ENCODE data around the gene CHST9. TPM values are rescaled to one million over a fixed set of nuclear protein-coding genes. Genes with fewer than 3 reads are reported as not detected.

Gene CHST9
- total and polyA plus RNA-seq, 2 of the 13 experiments (the other 11 are each of a cell fraction or from before 2014, with no cell fraction given), result 3.2 to 9.6 TPM

- TF ChIP-seq NCOR1 (IDR thresholded peaks at IDR 0.05; ENCODE audit: borderline replicate concordance, low read length) (peak; percentile 77; the same call in 1 of the 2 replicates), SOX13 (IDR thresholded peaks at IDR 0.05) (no peak), SOX13 (CRISPR knock-in tag; conservative IDR thresholded peaks at IDR 0.05 in 1 of 2, IDR thresholded peaks at IDR 0.05 in 1 of 2) (peak in 1 of 2 experiments; percentile 75; a peak in 2 of 4 replicates), TARDBP (CRISPR knock-in tag; IDR thresholded peaks at IDR 0.05) (0 out of 2 replicates have a peak, but pooled peaks have one; percentile 41), SP4 (CRISPR knock-in tag; IDR thresholded peaks at IDR 0.05) (no peak), RARA (CRISPR knock-in tag; IDR thresholded peaks at IDR 0.05) (0 out of 2 replicates have a peak, but pooled peaks have one; percentile 14), MYNN (CRISPR knock-in tag; IDR thresholded peaks at IDR 0.05; ENCODE audit: low read depth) (no peak), HDAC2 (CRISPR knock-in tag; IDR thresholded peaks at IDR 0.05) (peak; percentile 33; the same call in 1 of the 2 replicates), NCOA2 (CRISPR knock-in tag; IDR thresholded peaks at IDR 0.05) (peak; percentile 86), EHMT2 (IDR thresholded peaks at IDR 0.05; ENCODE audit: borderline replicate concordance, low read depth, low read length) (0 out of 2 replicates have a peak, but pooled peaks have one; percentile 66), U2AF2 (IDR thresholded peaks at IDR 0.05; ENCODE audit: low read depth, low read length) (no peak), ATF7-NPFF (CRISPR knock-in tag; IDR thresholded peaks at IDR 0.05; ENCODE audit: low read depth) (no peak), ISL2 (CRISPR knock-in tag; IDR thresholded peaks at IDR 0.05) (peak; percentile 70; the same call in 1 of the 2 replicates), BCL6 (CRISPR knock-in tag; IDR thresholded peaks at IDR 0.05) (peak; percentile 71), EP300 (IDR thresholded peaks at IDR 0.05; ENCODE audit: low read depth in 2 of 2, low read length in 2 of 2) (peak; percentile 58 to 65; a peak in 2 of 4 replicates), EP300 (CRISPR knock-in tag; IDR thresholded peaks at IDR 0.05; ENCODE audit: borderline replicate concordance) (peak; percentile 37; the same call in 1 of the 2 replicates), ZNF331 (CRISPR knock-in tag; IDR thresholded peaks at IDR 0.05) (0 out of 2 replicates have a peak, but pooled peaks have one; percentile 20), ATF4 (CRISPR knock-in tag; IDR thresholded peaks at IDR 0.05) (peak in 1 of 2 experiments; percentile 74; a peak in 2 of 4 replicates)
- TF ChIP-seq, protein P1, sequence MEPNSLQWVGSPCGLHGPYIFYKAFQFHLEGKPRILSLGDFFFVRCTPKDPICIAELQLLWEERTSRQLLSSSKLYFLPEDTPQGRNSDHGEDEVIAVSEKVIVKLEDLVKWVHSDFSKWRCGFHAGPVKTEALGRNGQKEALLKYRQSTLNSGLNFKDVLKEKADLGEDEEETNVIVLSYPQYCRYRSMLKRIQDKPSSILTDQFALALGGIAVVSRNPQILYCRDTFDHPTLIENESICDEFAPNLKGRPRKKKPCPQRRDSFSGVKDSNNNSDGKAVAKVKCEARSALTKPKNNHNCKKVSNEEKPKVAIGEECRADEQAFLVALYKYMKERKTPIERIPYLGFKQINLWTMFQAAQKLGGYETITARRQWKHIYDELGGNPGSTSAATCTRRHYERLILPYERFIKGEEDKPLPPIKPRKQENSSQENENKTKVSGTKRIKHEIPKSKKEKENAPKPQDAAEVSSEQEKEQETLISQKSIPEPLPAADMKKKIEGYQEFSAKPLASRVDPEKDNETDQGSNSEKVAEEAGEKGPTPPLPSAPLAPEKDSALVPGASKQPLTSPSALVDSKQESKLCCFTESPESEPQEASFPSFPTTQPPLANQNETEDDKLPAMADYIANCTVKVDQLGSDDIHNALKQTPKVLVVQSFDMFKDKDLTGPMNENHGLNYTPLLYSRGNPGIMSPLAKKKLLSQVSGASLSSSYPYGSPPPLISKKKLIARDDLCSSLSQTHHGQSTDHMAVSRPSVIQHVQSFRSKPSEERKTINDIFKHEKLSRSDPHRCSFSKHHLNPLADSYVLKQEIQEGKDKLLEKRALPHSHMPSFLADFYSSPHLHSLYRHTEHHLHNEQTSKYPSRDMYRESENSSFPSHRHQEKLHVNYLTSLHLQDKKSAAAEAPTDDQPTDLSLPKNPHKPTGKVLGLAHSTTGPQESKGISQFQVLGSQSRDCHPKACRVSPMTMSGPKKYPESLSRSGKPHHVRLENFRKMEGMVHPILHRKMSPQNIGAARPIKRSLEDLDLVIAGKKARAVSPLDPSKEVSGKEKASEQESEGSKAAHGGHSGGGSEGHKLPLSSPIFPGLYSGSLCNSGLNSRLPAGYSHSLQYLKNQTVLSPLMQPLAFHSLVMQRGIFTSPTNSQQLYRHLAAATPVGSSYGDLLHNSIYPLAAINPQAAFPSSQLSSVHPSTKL (CRISPR knock-in tag; IDR thresholded peaks at IDR 0.05), result peak; percentile 30; the same call in 1 of the 2 replicates
- TF ChIP-seq, protein P2, sequence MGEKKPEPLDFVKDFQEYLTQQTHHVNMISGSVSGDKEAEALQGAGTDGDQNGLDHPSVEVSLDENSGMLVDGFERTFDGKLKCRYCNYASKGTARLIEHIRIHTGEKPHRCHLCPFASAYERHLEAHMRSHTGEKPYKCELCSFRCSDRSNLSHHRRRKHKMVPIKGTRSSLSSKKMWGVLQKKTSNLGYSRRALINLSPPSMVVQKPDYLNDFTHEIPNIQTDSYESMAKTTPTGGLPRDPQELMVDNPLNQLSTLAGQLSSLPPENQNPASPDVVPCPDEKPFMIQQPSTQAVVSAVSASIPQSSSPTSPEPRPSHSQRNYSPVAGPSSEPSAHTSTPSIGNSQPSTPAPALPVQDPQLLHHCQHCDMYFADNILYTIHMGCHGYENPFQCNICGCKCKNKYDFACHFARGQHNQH (CRISPR knock-in tag; IDR thresholded peaks at IDR 0.05), result no peak
- TF ChIP-seq, protein P3, sequence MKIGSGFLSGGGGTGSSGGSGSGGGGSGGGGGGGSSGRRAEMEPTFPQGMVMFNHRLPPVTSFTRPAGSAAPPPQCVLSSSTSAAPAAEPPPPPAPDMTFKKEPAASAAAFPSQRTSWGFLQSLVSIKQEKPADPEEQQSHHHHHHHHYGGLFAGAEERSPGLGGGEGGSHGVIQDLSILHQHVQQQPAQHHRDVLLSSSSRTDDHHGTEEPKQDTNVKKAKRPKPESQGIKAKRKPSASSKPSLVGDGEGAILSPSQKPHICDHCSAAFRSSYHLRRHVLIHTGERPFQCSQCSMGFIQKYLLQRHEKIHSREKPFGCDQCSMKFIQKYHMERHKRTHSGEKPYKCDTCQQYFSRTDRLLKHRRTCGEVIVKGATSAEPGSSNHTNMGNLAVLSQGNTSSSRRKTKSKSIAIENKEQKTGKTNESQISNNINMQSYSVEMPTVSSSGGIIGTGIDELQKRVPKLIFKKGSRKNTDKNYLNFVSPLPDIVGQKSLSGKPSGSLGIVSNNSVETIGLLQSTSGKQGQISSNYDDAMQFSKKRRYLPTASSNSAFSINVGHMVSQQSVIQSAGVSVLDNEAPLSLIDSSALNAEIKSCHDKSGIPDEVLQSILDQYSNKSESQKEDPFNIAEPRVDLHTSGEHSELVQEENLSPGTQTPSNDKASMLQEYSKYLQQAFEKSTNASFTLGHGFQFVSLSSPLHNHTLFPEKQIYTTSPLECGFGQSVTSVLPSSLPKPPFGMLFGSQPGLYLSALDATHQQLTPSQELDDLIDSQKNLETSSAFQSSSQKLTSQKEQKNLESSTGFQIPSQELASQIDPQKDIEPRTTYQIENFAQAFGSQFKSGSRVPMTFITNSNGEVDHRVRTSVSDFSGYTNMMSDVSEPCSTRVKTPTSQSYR (CRISPR knock-in tag; IDR thresholded peaks at IDR 0.05; ENCODE audit: borderline replicate concordance), result peak; percentile 63; the same call in 1 of the 2 replicates
Observed at GRCh38 chr18:27061488-27062095, 123.5 kb downstream of the CHST9 start (continued).
